Measurements from ENCODE around the gene SIX3.

GRCh38 chr2:44945676-44946371, 4.3 kb downstream of the SIX3 start:
- TF ChIP-seq CTCF (conservative IDR thresholded peaks at IDR 0.05; ENCODE audit: low read depth, low read length) = no peak
- TF ChIP-seq EZH2 (IDR thresholded peaks at IDR 0.05; ENCODE audit: borderline replicate concordance, low read depth, low read length, poor library complexity, severe bottlenecking) = no peak

Data from A673 (cell line).